Body of pancreas (tissue), 4 donors: Measurements from ENCODE around the gene RIMS1.
A peak's percentile ranks its signal among the peaks of the same experiment; 100 is the strongest.

ENCODE experiments used
- CTCF ChIP-seq, 7 experiments: fragments of 450-650 bp in 4 of 7; fragments of 200-600 bp in 3 of 7; sonication (generic) in 3 of 7; IDR thresholded peaks; one replicate each; pipeline ENCODE4 v1.5.1; 2016 to 2019; ENCODE audit warnings: antibody characterized with exemption in 7 of 7
- POLR2A ChIP-seq, 3 donors: fragments of 450-650 bp; IDR thresholded peaks; one replicate each; pipeline ENCODE4 v1.6.1; 2016; ENCODE audit warnings: antibody characterized with exemption in 3 of 3, mild to moderate bottlenecking in 2 of 3

- no peak for TF ChIP-seq CTCF (IDR thresholded peaks at IDR 0.05)
- peak; percentile 67 to 94 (median 92) for TF ChIP-seq POLR2A (IDR thresholded peaks at IDR 0.05)
Observed at GRCh38 chr6:72182337-72183246, 296.2 kb downstream of the RIMS1 start.
